Thyroid gland (tissue), 4 donors: ENCODE measurements around the gene LIX1. TPM values are rescaled to one million over a fixed set of nuclear protein-coding genes. Genes with fewer than 3 reads are reported as not detected.
"Not testable (repeated sequence)": the region's sequence is repeated elsewhere in the genome, so short reads cannot be mapped to it uniquely, and the experiment has no call there.

Experiments used
- DNase-seq, 2 donors: peaks; one replicate each; pipeline ENCODE4 v3.0.0-alpha.2; 2019
- H3K27ac ChIP-seq, 3 donors: fragments of 200-600 bp; sonication (generic); 1 replicate in 2 of 3; 2 replicates in 1 of 3; pipeline ENCODE4 v1.5.1; 2016 to 2019; ENCODE audit warnings: mild to moderate bottlenecking in 1 of 3, moderate library complexity in 1 of 3
- H3K27me3 ChIP-seq: fragments of 200-600 bp; sonication (generic); one replicate; pipeline ENCODE4 v1.5.1; 2019
- H3K36me3 ChIP-seq, 2 donors: fragments of 200-600 bp; sonication (generic); one replicate each; pipeline ENCODE4 v1.5.1; 2016 to 2019
- H3K4me1 ChIP-seq, 2 donors: fragments of 200-600 bp; sonication (generic); one replicate each; pipeline ENCODE4 v1.5.1; 2017 to 2019
- H3K4me3 ChIP-seq, 3 donors: fragments of 200-600 bp; sonication (generic); replicated peaks in 1 of 3; 1 replicate in 2 of 3; 2 replicates in 1 of 3; pipeline ENCODE4 v1.5.1; 2016; ENCODE audit warnings: mild to moderate bottlenecking in 1 of 3
- H3K9me3 ChIP-seq: fragments of 200-600 bp; sonication (generic); one replicate; pipeline ENCODE4 v1.5.1; 2017
- CTCF ChIP-seq, 6 experiments: fragments of 200-600 bp in 3 of 6; fragments of 450-650 bp in 3 of 6; sonication (generic) in 3 of 6; IDR thresholded peaks; one replicate each; pipeline ENCODE4 v1.5.1; 2016 to 2019; ENCODE audit warnings: antibody characterized with exemption in 6 of 6, mild to moderate bottlenecking in 2 of 6, inconsistent platforms in 1 of 6, moderate library complexity in 1 of 6
- POLR2A ChIP-seq, 2 donors: fragments of 450-650 bp; IDR thresholded peaks; one replicate each; pipeline ENCODE4 v1.6.1; 2017; ENCODE audit warnings: antibody characterized with exemption in 2 of 2, mild to moderate bottlenecking in 2 of 2, moderate library complexity in 1 of 2
- WGBS, 2 donors: methylation state at CpG; one replicate each; pipeline ENCODE4 v1.1.5; 2017; 5-methylcytosine and 5-hydroxymethylcytosine counted together
- intact Hi-C: fragments of 100-400 bp; cut with DNase I; formaldehyde crosslinking; loops from one replicate; pipeline ENCODE4 v1.15.1; 2023
- total RNA-seq, 4 donors: library from RNA; depleted of rRNA; stranded (reverse); fragments of >200 nt; gene quantifications; one replicate each; pipeline ENCODE4 v1.2.3, GENCODE V29; 2016

Gene LIX1
- total RNA-seq, 4 donors from 2014 or later: 0.89 to 5.5 (median 1.7) TPM

- no peaks in the 10 kb centered on the region for H3K27me3 ChIP-seq
- H3K4me3 ChIP-seq: no peak overlapping the region
- TF ChIP-seq POLR2A (IDR thresholded peaks at IDR 0.05) (no peak), CTCF (IDR thresholded peaks at IDR 0.05) (no peak)
- intact Hi-C loops: no loop called here
- no peak for DNase-seq
- H3K4me1 ChIP-seq: peaks cover 18 to 23% of the 10 kb centered on the region in 2 donors
- no peaks in the 10 kb centered on the region for H3K36me3 ChIP-seq
- H3K27ac ChIP-seq: no peak overlapping the region
- 47 to 62% methylated on average over 3 of the region's 3 CpGs for WGBS, 2 donors
- H3K9me3 ChIP-seq: no peaks in the 10 kb centered on the region
Observed at GRCh38 chr5:97090944-97091343, 51.5 kb downstream of the LIX1 start.

GRCh38 chr5:97089149-97089801 is 53.1 kb downstream of the LIX1 start:
- peaks cover 1 to 6% of the 10 kb centered on the region in 2 donors for H3K4me1 ChIP-seq
- no peaks in the 10 kb centered on the region for H3K9me3 ChIP-seq
- no peak overlapping the region for H3K27ac ChIP-seq
- TF ChIP-seq CTCF (IDR thresholded peaks at IDR 0.05) (no peak), POLR2A (IDR thresholded peaks at IDR 0.05) (no peak)
- WGBS, 2 donors: 80 to 87% methylated on average over 6 of the region's 6 CpGs
- no peak for DNase-seq
- H3K27me3 ChIP-seq: no peaks in the 10 kb centered on the region
- no peaks in the 10 kb centered on the region for H3K36me3 ChIP-seq
- H3K4me3 ChIP-seq: no peak overlapping the region
- intact Hi-C loops: no loop called here

DNA sequence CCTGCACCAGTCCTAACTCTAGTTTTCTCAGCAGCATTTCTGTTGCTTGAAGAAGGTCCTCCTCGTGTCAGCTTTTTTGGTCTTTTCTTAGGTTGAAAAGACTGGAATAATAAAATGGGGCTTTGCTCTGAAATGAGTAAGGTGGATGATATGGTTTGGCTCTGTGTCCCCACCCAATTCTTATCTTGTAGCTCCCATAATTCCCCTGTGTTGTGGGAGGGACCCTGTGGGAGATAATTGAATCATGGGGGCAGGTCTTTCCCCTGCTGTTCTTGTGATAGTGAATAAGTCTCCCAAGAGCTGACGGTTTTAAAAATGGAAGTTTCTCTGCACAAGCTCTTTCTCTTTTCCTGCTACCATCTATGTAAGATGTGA is 53.6 kb downstream of the LIX1 start:
- intact Hi-C loops: no loop called here
- DNase-seq: no peak
- no peaks in the 10 kb centered on the region for H3K36me3 ChIP-seq
- no peaks in the 10 kb centered on the region for H3K9me3 ChIP-seq
- H3K27me3 ChIP-seq: no peaks in the 10 kb centered on the region
- H3K4me3 ChIP-seq: no peak overlapping the region
- no peak for TF ChIP-seq CTCF (IDR thresholded peaks at IDR 0.05)
- TF ChIP-seq POLR2A (IDR thresholded peaks at IDR 0.05): no peak
- H3K27ac ChIP-seq: no peak overlapping the region
- WGBS, 2 donors: 90 to 94% methylated on average over 2 of the region's 2 CpGs
- H3K4me1 ChIP-seq: peaks cover 0 to 1% of the 10 kb centered on the region in 2 donors

DNA sequence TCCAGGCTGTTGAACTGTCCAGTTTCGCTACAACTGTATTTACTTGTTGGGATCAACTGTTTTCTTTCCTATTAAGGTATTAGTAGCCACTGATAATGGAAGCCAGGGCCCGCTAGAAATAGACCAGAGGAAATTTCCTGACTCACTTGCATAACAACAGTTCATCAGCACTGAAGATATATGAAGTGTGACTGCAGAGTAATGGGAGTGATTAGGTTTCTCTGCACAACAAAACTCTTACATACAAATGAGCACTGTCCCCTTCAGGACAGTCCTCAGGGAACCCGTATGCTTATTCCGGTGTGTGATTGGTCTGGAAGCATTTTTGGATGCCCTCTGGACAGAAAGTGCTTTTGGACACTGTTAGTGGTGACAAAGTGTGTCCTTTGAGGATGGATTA is 55.3 kb downstream of the LIX1 start:
- TF ChIP-seq CTCF (IDR thresholded peaks at IDR 0.05) (no peak), POLR2A (IDR thresholded peaks at IDR 0.05) (no peak)
- Histone ChIP-seq H3K36me3 (no peaks in the 10 kb centered on the region), H3K27me3 (no peaks in the 10 kb centered on the region), H3K9me3 (no peaks in the 10 kb centered on the region), H3K4me3 (no peak overlapping the region), H3K4me1 (no peaks in the 10 kb centered on the region), H3K27ac (no peak overlapping the region)
- DNase-seq: no peak
- intact Hi-C loops: no loop called here
- 86 to 89% methylated on average over 4 of the region's 4 CpGs for WGBS, 2 donors

DNA sequence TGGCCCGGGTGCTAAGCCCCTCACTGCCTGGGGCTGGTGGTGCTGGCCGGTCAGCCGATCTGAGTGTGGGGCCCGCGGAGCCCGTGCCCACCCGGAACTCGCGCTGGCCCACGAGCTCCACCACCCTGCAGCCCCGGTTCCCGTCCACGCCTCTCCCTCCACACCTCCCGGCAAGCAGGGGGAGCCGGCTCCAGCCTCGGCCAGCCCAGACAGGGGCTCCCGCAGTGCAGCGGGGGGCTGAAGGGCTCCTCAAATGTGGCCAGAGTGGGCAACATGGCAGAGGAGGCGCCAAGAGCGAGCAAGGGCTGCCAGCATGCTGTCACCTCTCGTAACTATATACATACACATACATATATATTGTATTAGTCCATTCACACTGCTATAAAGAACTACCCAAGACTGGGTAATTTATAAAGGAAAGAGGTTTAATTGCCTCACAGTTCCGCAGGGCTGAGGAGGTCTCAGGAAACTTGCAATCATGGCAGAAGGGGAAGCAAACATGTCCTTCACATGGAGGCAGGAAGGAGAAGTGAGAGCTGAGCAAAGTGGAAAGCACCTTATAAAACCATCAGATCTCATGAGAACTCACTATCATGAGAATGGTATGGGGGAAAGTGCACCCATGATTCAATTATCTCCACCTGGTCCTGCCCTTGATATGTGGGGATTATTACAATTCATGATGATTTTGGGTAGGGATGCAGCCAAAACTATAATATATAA is 56.8 kb downstream of the LIX1 start:
- TF ChIP-seq CTCF (IDR thresholded peaks at IDR 0.05) (no peak), POLR2A (IDR thresholded peaks at IDR 0.05) (no peak)
- intact Hi-C loops: no loop called here
- H3K36me3 ChIP-seq: no peaks in the 10 kb centered on the region
- H3K4me1 ChIP-seq: no peaks in the 10 kb centered on the region
- H3K4me3 ChIP-seq: no peak overlapping the region
- H3K9me3 ChIP-seq: no peaks in the 10 kb centered on the region
- no peak for DNase-seq
- H3K27ac ChIP-seq: no peak overlapping the region
- no peaks in the 10 kb centered on the region for H3K27me3 ChIP-seq
- 97 to 99% methylated on average over 9 to 21 of the region's 22 CpGs for WGBS, 2 donors

GRCh38 chr5:97084782-97085458 is 57.5 kb downstream of the LIX1 start:
- H3K27me3 ChIP-seq, intact Hi-C loops, H3K27ac ChIP-seq, H3K4me3 ChIP-seq, H3K9me3 ChIP-seq, H3K36me3 ChIP-seq, DNase-seq, H3K4me1 ChIP-seq: not testable (repeated sequence)
- 93 to 95% methylated on average over 10 to 18 of the region's 21 CpGs for WGBS, 2 donors
